DMS79 (cell line): ENCODE results near the gene CLMN.

Experiments used
- DNase-seq: peaks from one replicate; lab custom pipeline; 2025; lab: John Stamatoyannopoulos, UW

Gene CLMN

DNA sequence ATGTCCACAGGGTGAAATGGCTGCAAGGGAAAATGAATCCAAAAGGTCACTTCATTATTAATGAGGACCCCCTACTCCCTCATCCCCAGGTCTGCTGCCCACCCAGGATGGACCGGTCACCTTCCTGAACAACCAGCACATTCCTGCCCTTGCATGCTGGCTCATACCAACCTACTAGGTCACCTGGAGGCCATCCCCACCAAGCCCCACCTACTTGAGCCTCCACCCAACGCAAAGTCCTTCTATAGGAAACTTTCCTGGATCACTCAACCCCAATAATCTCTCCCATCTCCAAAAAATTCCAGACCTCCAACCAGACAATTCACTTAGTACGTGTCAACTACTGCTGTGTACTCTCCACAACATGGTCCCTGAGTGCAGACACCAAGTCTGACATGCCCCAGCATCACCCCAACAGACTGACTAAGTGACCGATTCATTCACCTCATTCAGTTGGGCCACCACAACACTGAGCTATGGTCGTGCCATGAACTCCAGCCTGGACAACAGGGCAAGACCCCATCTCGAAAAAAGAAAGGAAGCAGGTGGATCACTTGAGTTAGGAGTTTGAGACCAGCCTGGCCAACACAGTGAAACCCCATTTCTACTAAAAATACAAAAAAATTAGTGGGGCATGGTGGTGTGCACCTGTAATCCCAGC, 18.1 kb downstream of the CLMN start:
- DNase-seq = no peak

DNA sequence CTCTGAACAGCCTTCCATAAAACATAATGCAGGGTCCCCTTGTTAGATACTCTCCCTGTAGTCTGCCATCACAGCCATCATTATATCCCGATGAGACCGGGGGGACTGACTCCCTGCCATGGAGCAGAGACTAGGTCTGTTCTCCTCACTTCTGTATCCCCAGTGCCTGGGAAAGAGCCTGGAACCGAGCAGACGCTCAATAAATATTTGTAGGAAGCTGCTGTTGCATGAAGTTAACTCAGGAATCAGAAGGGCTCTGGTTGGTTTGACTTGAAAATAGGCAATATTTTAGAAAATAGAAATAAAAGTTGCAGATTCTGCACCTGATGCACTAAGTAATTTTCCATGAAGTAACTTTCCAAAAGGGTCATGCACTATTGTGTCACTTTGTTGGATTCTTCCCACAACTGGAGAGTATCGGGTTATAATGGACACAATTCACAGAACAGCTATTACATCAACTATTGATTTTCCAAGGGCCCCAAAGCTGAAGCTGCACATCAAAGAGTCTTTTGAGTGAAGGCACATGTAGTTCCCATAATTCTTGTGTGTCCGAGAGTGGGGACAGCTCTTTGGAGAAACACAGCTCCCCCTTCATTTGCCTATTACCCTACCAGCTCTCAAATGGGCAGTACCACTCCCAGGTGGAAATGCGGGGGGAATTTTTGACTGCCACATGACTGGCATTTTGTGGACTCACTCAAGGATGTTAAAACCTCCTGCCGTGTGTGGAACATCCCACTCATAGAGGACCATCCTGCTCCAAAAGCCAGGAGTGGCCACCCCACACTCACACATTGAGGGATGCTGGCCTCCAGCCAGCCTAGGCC, 18.8 kb downstream of the CLMN start:
- no peak for DNase-seq

DNA sequence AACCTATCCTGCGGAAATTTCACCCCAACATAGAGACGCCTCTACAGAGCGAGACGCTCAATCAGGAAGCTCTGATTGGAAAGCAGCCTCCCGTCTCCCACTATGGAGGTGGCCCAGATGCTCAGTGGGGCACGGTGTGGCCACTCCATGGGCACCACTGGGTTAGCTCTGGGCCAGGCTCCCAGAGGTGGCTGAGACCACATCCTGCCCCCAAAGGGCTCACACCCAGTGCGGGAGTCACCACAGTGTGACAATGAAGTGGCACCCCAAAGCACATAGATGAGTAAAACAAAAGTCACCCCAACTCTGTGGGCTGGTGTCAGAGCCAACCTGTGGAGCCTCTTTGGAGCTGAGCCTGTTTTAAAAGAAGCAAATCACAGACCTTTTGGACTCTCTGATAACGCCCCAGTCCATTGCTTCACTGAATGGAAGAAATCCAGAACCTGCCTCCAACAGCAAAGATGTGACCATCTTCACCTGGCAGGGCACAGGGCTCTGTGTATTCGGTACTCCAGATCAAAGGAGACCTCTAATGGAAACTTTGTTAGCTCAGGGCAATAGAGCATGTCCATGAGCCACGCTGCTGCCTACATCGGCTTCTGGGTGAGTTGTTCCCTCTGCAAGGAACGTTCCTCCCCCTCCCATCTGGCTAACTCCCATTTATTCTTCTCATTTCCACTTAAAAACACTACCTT, 19.6 kb downstream of the CLMN start:
- peak; percentile 75 for DNase-seq

DNA sequence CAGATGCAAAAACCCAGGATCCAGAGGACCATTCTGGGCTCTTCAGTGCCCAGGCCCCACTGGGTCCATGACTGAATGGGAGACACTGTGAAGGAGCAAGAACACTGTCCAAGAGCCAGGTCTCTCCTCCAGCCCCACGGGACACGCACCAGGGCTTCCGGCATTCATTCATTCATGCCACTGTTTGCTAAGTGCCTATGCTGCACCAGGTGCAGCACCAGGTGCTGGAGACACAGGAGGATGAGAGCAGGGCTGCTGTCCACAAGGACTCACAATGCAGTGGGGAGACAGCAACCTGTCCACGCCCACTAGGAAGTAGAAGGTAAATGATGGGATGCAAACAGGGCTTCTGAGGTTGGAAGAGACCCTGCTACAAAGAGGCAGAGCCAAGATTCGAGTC, 20.4 kb downstream of the CLMN start:
- no peak for DNase-seq

DNA sequence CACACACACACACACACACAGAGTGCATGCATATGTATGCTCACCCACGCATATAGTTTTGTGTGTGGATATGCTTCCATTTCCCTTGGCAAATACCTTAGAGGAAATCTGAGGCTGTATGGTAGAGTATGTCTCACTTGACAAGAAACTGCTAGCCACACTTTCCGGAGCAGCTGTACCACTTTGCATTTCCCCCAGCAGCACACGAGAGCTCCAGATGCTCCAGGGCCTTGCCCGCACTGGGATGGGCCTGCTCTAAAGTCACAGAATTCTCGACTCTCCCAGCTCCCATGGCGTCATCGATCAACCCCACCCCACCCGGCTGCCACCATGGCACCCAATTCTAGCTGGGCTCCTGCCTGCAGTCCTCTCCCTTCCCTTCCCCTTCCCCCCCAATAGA, 21.9 kb downstream of the CLMN start:
- no peak for DNase-seq

DNA sequence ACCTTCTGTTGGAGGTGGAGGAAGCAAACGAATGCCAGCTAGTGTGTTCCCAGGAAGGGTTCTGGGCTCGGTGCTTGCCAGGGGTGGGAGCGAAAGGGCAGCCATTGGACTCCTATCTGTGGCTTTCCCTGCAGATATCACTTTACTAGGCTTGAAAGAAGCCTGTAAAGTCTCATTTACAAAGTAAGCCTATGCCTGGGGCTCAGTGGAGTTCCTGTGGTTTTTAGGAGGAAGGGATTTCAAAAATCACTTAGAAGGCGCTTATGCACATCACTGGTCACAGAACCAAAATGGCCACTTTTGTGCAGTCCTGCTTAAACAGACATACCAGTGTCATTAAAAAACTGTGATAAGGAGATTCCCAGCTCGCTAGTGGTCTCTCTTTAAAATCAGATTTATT, 22.7 kb downstream of the CLMN start:
- DNase-seq = no peak

DNA sequence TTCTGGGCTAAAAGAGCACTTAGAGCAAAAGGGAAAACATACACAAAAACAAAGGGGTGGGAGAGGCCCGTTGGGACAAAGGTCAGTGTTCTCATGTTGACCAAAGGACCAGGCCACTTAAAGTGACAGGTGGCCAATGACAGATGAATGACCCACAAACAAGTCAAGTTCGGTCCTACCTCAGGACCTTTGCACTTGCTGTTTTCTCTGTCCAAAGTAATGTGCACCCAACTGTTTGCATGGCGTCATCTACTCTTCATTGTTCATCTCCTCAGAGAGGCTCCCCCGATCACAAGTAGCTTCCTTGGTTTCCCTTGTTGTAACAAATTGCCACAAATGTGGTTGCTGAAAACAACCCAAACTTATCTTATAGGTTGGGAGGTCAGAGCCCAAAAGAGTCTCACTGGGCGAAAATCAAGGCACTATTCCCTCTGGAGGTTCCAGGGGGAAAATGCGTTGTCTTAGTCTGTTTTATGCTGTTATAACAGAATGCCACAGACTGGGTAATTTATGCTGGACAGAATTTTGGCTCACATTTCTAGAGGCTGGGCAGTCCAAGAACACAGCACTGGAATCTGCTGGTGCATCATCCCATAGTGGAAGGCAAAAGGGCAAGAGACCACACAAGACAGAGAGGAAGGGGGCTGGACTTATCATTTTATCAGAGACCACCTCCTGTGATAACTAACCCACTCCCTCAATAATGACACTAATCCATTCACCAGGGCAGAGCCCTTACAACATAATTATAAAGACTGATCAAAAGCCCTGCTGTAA, 23.9 kb downstream of the CLMN start:
- DNase-seq = no peak

DNA sequence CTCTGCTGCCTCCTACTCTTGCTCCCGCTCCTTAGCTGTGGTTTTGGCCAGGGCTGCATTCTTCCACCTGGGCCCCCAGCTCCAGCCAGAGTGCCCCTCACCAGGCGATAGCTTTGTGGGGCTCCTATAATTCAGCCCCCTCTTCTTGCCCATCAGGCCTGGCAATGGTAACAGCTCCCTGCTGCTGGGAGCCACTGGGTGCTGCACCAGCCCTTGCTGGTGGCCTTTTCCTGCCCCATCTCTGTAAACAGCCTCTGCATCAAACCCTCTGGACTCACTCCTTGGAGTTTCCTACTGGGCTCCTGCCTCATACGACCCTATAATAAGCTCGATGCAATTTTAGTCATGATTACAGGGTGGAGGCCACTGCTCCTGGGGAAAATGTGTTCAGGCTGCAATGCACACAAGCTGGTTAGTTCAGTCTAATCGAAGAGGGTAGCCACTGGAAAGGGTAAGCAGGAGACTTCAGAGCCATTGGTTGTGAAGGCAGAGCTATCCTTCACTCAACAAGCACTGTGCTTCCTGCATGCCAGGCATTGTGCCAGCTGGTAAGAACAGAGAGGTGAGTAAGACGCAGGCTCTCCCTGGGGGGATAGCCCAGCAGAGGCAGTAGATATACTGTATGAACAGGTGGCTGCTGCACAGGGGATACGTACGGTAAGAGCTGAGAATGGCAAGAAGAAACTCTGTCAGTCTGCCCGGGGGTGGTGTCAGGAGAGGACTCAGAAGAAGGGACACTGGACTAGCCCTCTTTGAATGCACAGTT, 24.7 kb downstream of the CLMN start:
- no peak for DNase-seq

DNA sequence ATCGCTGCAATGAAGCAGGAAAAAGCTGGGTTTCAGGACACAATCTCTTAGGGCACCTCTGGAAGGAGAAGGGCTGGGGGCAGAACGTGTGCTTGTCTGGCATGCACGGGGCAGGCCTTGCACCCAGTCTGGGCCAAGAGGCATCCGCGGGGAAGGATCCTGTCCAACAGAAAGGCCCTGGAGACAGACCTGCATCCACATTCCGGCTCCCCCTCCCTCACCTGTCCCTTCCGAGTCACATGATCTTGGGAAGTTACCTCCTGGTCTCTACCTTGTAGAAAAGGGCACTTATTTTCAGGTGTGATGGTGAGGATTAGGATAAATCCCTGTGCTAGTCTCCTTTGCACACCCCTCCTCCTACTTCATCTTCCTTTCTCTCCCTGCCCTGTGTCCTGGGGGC, 25.4 kb downstream of the CLMN start:
- DNase-seq = no peak

DNA sequence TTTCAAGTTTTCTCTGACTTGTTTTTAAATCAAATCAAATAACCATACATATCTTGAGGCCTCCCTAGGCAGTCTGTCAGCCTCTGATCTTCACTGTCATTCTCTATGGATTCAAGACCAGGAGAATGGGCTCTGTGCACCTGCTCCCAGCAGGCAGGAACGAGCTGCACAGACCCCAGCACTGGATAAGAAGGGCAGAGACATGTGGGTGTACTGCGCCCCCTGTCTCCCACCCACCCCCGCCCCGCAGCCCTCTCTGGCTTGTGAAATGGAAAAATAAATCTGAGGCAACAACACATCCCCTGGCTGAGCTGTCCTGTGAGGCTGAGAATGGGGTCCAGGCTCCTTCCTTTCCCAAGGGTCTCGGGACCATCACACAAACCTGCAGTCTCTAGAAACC, 26.3 kb downstream of the CLMN start:
- DNase-seq = no peak

DNA sequence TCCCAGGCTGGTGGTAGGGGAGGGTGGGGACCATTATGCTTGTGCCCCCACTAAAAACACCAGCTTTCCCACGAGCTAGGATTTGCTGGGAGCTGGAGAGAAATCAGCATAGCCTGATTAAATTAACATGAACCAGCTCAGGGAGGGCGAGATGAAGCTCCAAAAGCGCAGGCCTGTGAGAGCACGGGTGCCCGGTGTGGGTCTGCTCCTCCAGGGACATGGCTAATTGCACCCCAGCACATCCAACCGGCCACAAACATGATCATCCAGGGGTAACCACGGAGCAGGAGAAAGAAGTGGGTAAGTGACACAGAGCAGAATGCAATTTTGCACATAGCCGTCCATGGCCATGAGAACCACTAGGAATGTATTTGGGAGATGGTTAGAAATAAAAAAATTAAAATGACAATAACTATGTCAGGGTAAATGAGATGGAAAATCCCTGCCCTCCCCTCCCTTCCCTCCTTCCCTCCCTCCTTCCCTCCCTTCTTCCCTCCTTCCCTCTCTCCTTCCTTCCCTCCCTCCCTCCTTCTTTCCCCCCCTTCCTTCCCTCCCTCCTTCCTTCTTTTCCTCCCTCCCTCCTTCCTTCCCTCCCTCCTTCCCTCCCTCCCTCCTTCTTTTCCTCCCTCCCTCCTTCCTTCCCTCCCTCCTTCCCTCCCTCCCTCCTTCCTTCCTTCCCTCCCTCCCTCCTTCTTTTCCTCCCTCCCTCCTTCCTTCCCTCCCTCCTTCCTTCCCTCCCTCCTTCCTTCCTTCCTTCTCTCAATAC, 26.9 kb downstream of the CLMN start:
- no peak for DNase-seq

DNA sequence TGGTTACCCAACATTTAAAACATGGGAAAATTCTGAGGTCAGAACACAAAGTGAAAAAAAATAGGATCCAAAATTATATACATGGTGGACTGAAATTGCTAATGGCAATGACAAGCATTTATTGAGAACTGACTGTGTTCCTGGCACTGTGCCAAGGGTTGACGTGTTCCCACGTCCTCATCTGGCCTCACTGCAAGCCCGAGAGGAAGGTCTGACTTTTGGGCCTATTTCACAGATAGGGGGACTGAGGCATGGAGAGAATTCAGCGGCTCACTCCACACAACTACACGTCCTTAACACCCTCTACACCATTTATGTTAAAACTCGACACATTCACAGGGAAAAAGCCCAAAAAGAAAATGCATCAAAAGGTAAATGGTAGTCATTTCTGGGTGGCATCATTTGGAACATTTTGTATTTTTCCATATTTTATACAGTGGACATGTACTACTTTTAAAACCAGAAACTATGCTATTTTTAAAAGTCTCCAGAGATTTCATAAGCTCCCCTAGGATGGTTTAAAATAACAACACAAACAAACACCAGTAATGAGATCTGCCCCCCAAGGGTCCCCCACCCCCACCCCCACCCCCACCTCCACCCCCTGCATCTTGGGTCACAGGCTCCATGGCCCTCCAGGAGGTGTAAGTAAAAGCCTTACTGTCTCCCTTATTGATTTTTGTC, 27.7 kb downstream of the CLMN start:
- DNase-seq = no peak

DNA sequence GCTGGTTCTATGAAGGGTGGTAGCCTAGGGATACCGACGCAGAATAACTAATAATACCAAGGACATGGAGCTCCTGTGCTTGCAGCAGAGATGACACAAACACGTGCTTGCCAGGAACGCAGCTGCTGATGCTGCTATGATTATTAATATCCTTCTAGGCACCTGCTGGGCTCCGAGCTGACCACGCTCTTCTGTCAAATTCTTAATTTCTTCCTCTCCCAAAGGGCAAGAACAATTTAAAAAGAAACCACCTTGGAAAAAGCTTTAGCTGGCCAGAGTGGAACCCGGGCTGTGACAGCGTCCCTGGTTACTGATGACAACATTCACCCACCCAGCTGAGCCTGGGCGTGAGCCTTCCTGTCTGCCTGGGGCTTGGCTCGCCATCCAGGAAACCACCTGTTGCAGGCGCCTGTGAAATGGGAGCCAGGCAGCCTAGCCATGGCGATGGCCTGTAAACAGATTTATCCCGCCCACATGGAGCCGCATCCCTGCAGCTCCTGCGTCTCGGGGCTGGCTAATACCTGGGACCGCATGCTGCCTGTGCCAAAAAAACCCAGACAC, 28.8 kb downstream of the CLMN start:
- peak; percentile 75 for DNase-seq

DNA sequence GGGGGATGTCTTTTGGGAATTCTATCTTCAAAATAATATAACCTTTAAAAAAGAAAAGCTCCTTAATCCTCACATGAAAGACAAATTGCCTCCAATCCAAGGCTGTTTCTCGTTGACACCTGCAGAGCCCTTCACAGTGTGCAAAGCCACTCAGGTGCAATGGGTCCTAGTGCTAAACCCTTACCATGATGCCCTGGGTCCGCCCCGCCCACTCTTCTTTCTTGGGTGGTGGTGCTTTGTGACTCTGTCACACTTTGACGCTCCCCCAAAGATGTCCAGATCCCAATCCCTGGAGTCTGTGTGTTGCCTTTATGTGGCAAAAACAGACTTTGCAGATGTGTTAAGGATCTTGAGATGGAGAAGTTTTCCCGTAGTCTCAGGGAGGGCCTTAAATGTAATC, 29.7 kb downstream of the CLMN start:
- DNase-seq = no peak

DNA sequence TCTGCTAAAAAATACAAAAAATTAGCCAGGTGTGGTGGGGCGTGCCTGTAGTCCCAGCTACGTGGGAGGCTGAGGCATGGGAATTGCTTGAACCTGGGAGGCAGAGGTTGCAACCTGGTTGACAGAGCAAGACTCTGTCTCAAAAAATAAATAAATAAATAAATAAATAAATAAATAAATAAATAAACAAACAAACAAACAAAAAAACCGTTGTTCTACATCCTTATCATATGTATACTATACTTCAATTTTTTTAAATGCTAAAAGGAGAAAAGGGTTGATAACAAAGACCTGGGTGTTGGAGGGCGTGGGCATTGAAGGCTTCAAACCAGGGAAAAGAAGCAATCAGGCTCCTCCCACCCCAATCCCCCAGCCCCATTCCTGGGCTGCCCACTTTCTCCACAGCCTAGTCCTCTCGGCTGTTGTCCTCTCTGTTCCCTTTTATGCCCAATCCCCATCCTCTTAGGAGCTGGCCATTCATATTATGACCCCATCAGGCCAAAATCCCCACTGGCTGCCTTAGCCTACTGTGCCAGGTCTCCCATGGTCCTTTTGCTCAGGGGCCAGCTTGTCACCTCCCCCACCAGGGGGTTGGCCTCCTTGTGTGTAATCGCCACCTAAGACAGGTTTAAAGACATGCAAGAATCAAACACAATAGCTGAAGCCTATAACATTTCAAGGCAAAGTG, 30.2 kb downstream of the CLMN start:
- no peak for DNase-seq

DNA sequence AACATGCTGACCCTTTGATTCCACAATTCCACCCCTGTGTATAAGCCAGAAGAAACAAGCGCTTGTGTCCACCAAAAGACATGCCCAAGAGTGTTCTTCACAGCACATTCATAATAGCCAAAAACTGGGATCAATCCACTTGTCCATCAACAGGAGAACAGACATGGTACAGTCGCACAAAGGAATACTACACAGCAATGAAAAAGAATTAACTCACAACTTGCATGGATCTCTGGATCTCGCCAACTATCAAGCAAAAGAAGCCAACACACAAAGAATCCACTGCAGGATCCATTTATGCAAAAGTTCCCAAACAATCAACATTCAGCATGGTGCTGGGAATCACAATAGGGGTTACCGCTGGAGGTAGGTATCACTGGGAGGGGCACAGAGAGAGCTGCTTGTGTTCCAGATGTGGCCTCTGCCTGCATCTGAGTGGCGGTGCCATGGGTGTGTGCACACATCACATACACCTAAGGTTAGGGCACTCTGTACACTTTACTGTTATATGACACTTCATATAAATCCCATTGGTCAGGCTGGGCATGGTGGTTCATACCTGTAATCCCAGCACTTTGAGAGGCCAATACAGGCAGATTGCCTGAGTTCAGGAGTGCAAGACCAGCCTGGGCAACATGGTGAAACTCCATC, 30.9 kb downstream of the CLMN start:
- no peak for DNase-seq

DNA sequence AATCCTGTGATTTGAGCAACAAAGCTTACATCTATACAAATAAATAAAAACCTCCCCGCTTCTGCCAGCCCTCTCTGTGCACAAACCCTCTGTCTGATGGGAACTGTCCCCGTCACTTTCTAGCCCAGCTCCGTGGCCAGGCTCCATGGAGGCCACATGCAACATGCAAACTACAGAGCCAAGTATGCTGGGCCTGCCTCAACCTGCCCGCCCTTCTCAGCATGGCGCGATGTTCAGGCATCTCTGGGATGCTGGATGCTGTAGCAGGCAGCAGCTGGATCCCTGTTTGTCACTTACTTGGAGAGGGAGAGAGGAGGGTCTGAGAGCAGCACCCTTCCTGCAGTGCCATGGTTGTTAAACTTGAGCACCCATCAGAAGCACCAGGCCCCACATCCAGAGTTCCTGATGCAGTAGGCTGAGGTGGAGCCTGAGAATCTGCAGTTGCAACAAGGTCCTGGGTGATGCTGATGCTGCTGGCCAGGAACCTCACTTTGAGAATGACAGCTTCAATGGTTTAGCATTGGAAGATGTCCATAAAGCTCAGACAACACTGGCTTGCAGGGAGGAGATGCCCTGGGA, 32.4 kb downstream of the CLMN start:
- peak; percentile 41 for DNase-seq

DNA sequence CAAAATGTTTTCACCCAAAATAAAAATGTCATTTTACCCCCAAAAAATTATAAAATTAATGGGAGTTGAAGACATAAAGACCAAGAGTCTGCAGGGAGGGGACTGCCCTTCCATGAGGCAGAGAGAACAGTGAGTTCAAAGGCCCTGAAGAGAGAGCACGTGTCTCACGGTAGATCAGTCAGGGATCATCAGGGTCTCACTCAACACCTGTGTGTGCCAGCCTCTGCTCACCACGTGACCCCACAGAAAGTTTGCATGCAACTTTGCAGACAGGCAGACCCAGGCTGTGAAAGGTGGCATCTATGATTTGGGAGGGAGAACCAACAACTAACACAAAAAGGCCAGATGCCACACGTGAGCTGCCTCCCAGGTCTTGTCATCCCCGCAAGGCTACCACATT, 33.1 kb downstream of the CLMN start:
- DNase-seq = no peak
